ENCODE data around the gene CNOT11. TPM values are rescaled to one million over a fixed set of nuclear protein-coding genes. Genes with fewer than 3 reads are reported as not detected.
A peak's percentile ranks its signal among the peaks of the same experiment; 100 is the strongest.
"Not testable (repeated sequence)": the region's sequence is repeated elsewhere in the genome, so short reads cannot be mapped to it uniquely, and the experiment has no call there.

The CNOT11 gene
- polyA plus RNA-seq, 1 experiment, result 63.0 TPM

DNA sequence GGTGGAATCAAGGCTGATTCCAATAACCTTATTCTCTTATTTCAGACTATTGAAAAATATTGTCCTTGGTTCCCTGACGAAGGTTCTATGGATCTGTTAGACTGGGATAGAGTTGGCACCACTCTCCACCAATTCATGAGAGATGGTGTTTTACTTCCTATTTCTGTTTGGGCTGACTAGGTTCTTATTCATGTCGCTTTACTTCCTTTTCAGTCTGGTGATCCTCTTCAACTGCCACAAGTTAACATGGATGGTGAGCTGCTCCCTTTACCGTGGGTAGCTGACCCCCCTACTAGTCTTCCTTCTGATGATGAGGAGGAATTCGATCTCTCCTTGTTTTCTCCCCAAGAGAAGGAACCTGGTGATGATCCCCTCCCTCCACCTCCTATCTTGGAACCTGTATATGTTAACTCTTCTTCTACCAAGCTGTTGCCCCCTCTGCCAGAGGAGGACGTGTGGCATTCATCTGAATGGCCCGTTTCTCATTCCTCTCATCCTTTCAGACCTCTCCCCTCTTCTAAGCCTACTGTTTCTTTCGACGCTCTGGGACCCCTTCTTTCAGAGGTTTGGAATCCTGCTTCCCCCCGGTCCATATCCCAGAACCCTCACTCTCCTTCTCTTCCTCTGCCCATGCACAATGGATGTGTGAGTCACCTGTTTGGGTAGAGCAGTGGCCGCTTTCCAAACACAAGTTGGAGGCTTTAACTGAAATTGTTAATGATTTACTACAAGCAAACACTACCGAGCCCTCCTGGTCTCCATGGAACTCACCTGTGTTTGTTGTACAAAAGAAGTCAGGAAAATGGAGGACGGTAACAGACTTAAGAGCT lies 13.5 kb upstream of the CNOT11 start:
- no peaks in the 10 kb centered on the region for H3K36me3 ChIP-seq (ENCODE audit: control insufficient read depth, insufficient read depth, low read length)
- no peak overlapping the region for H3K4me3 ChIP-seq (ENCODE audit: low read depth, low read length)
- TF ChIP-seq, protein P1, sequence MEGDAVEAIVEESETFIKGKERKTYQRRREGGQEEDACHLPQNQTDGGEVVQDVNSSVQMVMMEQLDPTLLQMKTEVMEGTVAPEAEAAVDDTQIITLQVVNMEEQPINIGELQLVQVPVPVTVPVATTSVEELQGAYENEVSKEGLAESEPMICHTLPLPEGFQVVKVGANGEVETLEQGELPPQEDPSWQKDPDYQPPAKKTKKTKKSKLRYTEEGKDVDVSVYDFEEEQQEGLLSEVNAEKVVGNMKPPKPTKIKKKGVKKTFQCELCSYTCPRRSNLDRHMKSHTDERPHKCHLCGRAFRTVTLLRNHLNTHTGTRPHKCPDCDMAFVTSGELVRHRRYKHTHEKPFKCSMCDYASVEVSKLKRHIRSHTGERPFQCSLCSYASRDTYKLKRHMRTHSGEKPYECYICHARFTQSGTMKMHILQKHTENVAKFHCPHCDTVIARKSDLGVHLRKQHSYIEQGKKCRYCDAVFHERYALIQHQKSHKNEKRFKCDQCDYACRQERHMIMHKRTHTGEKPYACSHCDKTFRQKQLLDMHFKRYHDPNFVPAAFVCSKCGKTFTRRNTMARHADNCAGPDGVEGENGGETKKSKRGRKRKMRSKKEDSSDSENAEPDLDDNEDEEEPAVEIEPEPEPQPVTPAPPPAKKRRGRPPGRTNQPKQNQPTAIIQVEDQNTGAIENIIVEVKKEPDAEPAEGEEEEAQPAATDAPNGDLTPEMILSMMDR (IDR thresholded peaks at IDR 0.05; ENCODE audit: insufficient read depth, low read depth, low read length), result no peak
- CTCF ChIA-PET, result interaction anchor here (0.9 to 2.6 kb wide), 4 partner anchors 8 to 103 kb away, joined by 4 to 18 read pairs (median 7); partner anchors contain the start of gene CNOT11
- DNase-seq (ENCODE audit: low read depth), result no peak
- H3K27me3 ChIP-seq (ENCODE audit: control insufficient read depth, insufficient read depth, low read length), result no peaks in the 10 kb centered on the region
- POLR2A ChIA-PET, result no interaction called here

DNA sequence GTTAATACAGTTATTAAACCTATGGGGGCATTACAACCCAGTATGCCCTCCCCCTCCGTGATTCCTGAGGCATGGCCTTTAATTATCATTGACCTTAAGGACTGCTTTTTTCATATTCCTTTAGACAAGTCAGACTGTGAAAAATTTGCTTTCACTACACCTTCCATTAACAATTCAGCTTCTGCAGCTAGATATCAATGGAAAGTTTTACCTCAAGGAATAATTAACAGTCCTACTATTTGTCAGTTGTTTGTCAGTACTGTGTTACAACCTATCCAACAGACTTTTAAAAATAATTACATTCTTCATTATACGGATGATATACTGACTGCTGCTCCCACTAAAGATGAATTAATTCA lies 12.9 kb upstream of the CNOT11 start:
- POLR2A ChIA-PET; H3K4me3 ChIP-seq (ENCODE audit: low read depth, low read length); DNase-seq (ENCODE audit: low read depth); H3K36me3 ChIP-seq (ENCODE audit: control insufficient read depth, insufficient read depth, low read length); H3K27me3 ChIP-seq (ENCODE audit: control insufficient read depth, insufficient read depth, low read length): not testable (repeated sequence)
- CTCF ChIA-PET, result interaction anchor here (0.9 to 2.6 kb wide), 4 partner anchors 8 to 103 kb away, joined by 4 to 18 read pairs (median 7); partner anchors contain the start of gene CNOT11

DNA sequence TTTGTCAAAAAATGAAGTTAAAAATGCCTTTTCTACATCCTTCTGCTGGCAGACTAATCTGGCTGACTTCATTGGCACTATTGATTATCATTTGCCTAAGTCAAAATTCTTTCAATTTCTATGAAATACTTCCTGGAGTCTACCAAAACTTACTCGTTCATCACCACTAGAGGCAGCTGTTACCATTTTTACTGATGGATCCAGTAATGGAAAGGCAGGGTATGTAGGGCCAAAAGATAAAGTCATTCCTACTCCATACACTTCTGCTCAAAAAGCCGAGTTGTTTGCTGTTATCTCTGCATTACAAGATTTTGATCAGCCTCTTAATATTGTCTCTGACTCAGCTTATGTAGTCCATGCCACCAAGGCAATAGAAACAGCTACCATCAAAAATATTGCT lies 12.0 kb upstream of the CNOT11 start:
- H3K27me3 ChIP-seq (ENCODE audit: control insufficient read depth, insufficient read depth, low read length); DNase-seq (ENCODE audit: low read depth); H3K4me3 ChIP-seq (ENCODE audit: low read depth, low read length); H3K36me3 ChIP-seq (ENCODE audit: control insufficient read depth, insufficient read depth, low read length); POLR2A ChIA-PET: not testable (repeated sequence)
- TF ChIP-seq, protein P1 (IDR thresholded peaks at IDR 0.05; ENCODE audit: insufficient read depth, low read depth, low read length), result peak; percentile 58
- CTCF ChIA-PET, result interaction anchor here (0.8 to 2.6 kb wide), 7 partner anchors 9 to 124 kb away, joined by 3 to 18 read pairs (median 4); partner anchors contain the start of gene CNOT11

DNA sequence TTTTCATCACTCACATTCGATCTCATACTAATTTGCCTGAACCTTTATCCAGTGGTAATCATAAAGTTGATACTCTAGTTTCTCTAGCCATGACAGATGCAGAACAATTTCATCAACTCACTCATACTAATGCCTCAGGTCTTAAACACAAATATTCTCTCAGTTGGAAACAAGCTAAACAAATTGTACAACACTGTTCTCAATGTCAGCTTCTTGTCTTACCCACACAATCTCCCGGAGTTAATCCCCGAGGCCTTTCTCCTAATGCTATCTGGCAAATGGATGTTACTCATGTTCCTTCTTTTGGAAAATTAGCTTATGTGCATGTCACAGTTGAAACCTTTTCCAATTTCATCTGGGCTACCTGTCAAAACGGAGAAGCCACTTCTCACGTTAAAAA lies 11.5 kb upstream of the CNOT11 start:
- TF ChIP-seq, protein P1 (IDR thresholded peaks at IDR 0.05; ENCODE audit: insufficient read depth, low read depth, low read length), result no peak
- H3K27me3 ChIP-seq (ENCODE audit: control insufficient read depth, insufficient read depth, low read length), result no peaks in the 10 kb centered on the region
- no peaks in the 10 kb centered on the region for H3K36me3 ChIP-seq (ENCODE audit: control insufficient read depth, insufficient read depth, low read length)
- ChIA-PET POLR2A (no interaction called here), CTCF (interaction anchor here (0.8 to 2.6 kb wide), 7 partner anchors 8 to 124 kb away, joined by 3 to 18 read pairs (median 4); partner anchors contain the start of gene CNOT11)
- DNase-seq (ENCODE audit: low read depth), result no peak
- H3K4me3 ChIP-seq (ENCODE audit: low read depth, low read length), result no peak overlapping the region

DNA sequence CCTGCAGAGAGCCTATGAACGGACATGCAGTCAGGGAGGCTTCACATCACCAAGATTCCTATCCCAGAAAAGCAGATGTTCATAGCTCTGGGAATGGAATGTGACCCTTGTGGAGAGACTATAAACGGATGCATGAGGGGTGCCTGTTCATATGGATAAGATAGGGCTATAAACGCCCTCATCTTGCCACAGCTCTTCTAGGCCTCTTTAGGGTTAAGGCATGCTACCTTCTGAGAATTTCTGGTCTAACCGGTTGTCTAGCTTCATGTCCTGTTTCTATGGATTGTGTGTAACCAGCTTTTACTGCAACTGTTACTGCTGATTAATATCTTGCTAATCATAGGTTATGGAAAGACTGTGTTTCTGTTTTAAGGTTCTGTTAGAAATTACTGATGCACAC lies 8.3 kb upstream of the CNOT11 start:
- H3K36me3 ChIP-seq (ENCODE audit: control insufficient read depth, insufficient read depth, low read length); DNase-seq (ENCODE audit: low read depth); H3K4me3 ChIP-seq (ENCODE audit: low read depth, low read length); H3K27me3 ChIP-seq (ENCODE audit: control insufficient read depth, insufficient read depth, low read length); CTCF ChIA-PET; POLR2A ChIA-PET: not testable (repeated sequence)

DNA sequence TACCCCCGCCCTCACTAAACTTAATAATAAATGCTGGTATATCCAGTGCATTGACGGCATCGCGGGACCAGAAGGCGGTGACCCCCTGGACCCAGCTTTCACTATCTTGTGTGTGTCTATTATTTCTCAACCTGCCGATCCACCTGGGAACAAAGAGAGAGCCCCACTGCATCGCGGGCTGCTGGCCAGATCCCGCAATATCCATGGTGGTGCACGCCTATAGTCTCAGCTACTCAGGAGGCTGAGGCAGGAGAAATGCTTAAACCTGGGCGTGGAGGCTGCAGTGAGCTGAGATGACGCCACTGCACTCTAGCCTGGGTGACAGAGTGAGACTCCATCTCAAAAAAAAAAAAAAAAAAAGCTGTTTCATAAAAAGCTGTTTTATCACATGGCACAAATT lies 7.8 kb upstream of the CNOT11 start:
- H3K27me3 ChIP-seq (ENCODE audit: control insufficient read depth, insufficient read depth, low read length); H3K36me3 ChIP-seq (ENCODE audit: control insufficient read depth, insufficient read depth, low read length); DNase-seq (ENCODE audit: low read depth); POLR2A ChIA-PET; H3K4me3 ChIP-seq (ENCODE audit: low read depth, low read length): not testable (repeated sequence)
- CTCF ChIA-PET, result interaction anchor here (0.6 to 1.4 kb wide), 2 partner anchors 40 to 146 kb away, joined by 3 to 4 read pairs; no protein-coding TSS in a partner anchor

DNA sequence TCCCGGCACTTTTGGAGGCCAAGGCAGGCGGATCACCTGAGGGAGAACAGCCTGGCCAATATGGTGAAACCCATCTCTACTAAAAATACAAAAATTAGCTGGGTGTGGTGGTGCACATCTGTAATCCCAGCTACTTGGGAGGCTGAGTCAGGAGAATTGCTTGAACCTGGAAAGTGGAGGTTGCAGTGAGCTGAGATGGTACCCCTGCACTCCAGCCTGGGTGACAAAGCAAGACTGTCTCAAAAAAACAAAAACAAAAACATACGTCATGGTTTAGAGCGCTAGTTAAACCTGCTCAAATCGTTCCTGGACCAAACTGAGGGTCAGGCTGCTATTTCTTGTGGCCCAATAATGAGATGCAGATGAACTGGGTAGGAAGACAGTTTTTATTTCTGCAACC lies 7.2 kb upstream of the CNOT11 start:
- POLR2A ChIA-PET; DNase-seq (ENCODE audit: low read depth); H3K36me3 ChIP-seq (ENCODE audit: control insufficient read depth, insufficient read depth, low read length); H3K27me3 ChIP-seq (ENCODE audit: control insufficient read depth, insufficient read depth, low read length); H3K4me3 ChIP-seq (ENCODE audit: low read depth, low read length): not testable (repeated sequence)
- CTCF ChIA-PET, result interaction anchor here (0.6 to 1.4 kb wide), 2 partner anchors 41 to 146 kb away, joined by 3 to 4 read pairs; no protein-coding TSS in a partner anchor

DNA sequence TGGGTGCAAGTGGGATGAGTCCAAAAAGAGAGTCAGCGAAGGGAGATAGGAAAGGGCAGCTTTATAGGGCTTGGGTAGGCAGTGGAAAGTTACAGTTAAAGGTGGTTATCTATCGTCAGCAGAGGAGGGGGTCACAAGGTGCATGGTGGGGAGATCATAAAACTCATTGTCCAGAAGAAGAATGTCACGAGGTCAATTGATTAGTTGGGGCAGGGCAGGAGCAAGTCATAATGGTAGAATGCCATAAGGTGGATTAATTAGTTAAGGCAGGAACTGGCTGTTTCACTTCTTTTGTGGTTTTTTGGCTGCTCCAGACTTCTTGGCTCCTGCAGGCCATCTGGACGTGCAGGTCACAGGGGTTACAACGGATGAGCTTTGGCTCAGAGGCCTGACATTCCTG lies 3.9 kb upstream of the CNOT11 start:
- POLR2A ChIA-PET, result not testable (repeated sequence)
- CTCF ChIA-PET, result interaction anchor here (0.9 to 1.2 kb wide), 3 partner anchors 9 to 16 kb away, joined by 3 to 4 read pairs (median 3); no protein-coding TSS in a partner anchor

More for the DNA sequence above, 3.9 kb upstream of the CNOT11 start:
- DNase-seq (ENCODE audit: low read depth); H3K4me3 ChIP-seq (ENCODE audit: low read depth, low read length); H3K36me3 ChIP-seq (ENCODE audit: control insufficient read depth, insufficient read depth, low read length); H3K27me3 ChIP-seq (ENCODE audit: control insufficient read depth, insufficient read depth, low read length): not testable (repeated sequence)

Data from BJ (cell line).